Stomach (tissue), 9 donors: ENCODE measurements around the gene ACBD4. TPM values are rescaled to one million over a fixed set of nuclear protein-coding genes. Genes with fewer than 3 reads are reported as not detected.
A peak's percentile ranks its signal among the peaks of the same experiment; 100 is the strongest.

ENCODE experiments used
- DNase-seq, 2 donors: peaks; one replicate each; pipeline versions ENCODE4 v3.0.0 to v3.0.0-alpha.2; 2013 to 2019
- H3K27ac ChIP-seq, 5 donors: fragments of 200-600 bp in 4 of 5; sonication (generic) in 4 of 5; one replicate each; pipeline ENCODE4 v1.5.1; 2013 to 2019; ENCODE audit warnings: mild to moderate bottlenecking in 1 of 5, moderate library complexity in 1 of 5
- H3K27me3 ChIP-seq, 3 donors: fragments of 200-600 bp; sonication (generic); one replicate each; pipeline ENCODE4 v1.5.1; 2017 to 2019; ENCODE audit warnings: mixed run types in 1 of 3
- H3K36me3 ChIP-seq, 4 donors: fragments of 200-600 bp; sonication (generic); 1 replicate in 3 of 4; 2 replicates in 1 of 4; pipeline ENCODE4 v1.5.1; 2016 to 2019
- H3K4me1 ChIP-seq, 4 donors: fragments of 200-600 bp; sonication (generic); one replicate each; pipeline ENCODE4 v1.5.1; 2016 to 2019
- H3K4me3 ChIP-seq, 4 donors: fragments of 200-600 bp; sonication (generic) in 3 of 4; one replicate each; pipeline ENCODE4 v1.5.1; 2016 to 2019; ENCODE audit warnings: mild to moderate bottlenecking in 1 of 4
- H3K9me3 ChIP-seq, 4 donors: fragments of 200-600 bp; sonication (generic); one replicate each; pipeline ENCODE4 v1.5.1; 2016 to 2019
- CTCF ChIP-seq, 7 experiments: fragments of 450-650 bp in 4 of 7; fragments of 200-600 bp in 3 of 7; sonication (generic) in 3 of 7; IDR thresholded peaks; one replicate each; pipeline ENCODE4 v1.5.1; 2016 to 2019; ENCODE audit warnings: antibody characterized with exemption in 7 of 7, control low read depth in 2 of 7, mild to moderate bottlenecking in 1 of 7
- EP300 ChIP-seq: sonication (generic); formaldehyde crosslinking; IDR thresholded peaks from one replicate; pipeline ENCODE4 v1.6.1; 2017; ENCODE audit warnings: antibody characterized with exemption
- POLR2A ChIP-seq, 4 donors: fragments of 450-650 bp; IDR thresholded peaks; one replicate each; pipeline ENCODE4 v1.6.1; 2016; ENCODE audit warnings: antibody characterized with exemption in 4 of 4, control low read depth in 2 of 4, mild to moderate bottlenecking in 1 of 4, moderate library complexity in 1 of 4
- POLR2AphosphoS5 ChIP-seq, 3 donors: sonication (generic); formaldehyde crosslinking; IDR thresholded peaks; one replicate each; pipeline ENCODE4 v1.6.1; 2016; ENCODE audit warnings: antibody characterized with exemption in 3 of 3
- WGBS, 5 donors: extraction: QIAGEN DNeasy Blood & Tissue Kit in 3 of 5; methylation state at CpG; one replicate each; pipeline versions ENCODE4 v1.1.5 to v1.1.7; 2013 to 2018; 5-methylcytosine and 5-hydroxymethylcytosine counted together
- intact Hi-C: fragments of 100-400 bp; cut with DNase I; formaldehyde crosslinking; loops from one replicate; pipeline ENCODE4 v1.15.1; 2023; ENCODE audit warnings: low total_unique reads
- polyA plus RNA-seq, 3 donors: library from polyadenylated mRNA; stranded (reverse); fragments of 200-250 nt; gene quantifications; one replicate each; pipeline ENCODE4 v1.2.3, GENCODE V29; 2013
- total RNA-seq, 5 donors: library from RNA; depleted of rRNA; stranded (reverse); fragments of >200 nt; gene quantifications; one replicate each; pipeline versions ENCODE4 v1.1.0 to v1.2.3, GENCODE V29; 2014 to 2016
- donor health status: healthy with polysubstance abuse.
- donor health status: Bipolar disorder and iron deficiency.
- donor health status: healthy.

Gene ACBD4
- total and polyA plus RNA-seq, 8 donors, result 4.6 to 24.6 (median 17.1) TPM

GRCh38 chr17:45148183-45149036 lies 12.9 kb downstream of the ACBD4 start, which contains the start of gene HEXIM1:
Gene HEXIM1, plus strand, starts transcription at chr17:45148475. Its CDS starts 716 bp downstream, at chr17:45149191.
- Histone ChIP-seq H3K27me3 (no peaks in the 10 kb centered on the region), H3K4me1 (peaks cover 47 to 72% (median 58%) of the 10 kb centered on the region in 4 donors), H3K4me3 (peak within 1 kb of the TSS; percentile 82 to 92 (median 83)), H3K9me3 (no peaks in the 10 kb centered on the region), H3K36me3 (no peaks in the 10 kb centered on the region), H3K27ac (peak within 1 kb of the TSS; percentile 96 to 99 (median 98))
- 0% methylated on average over 57 to 58 of the region's 58 CpGs for WGBS, 5 donors
- intact Hi-C loops, result no loop called here
- no peak for TF ChIP-seq EP300
- TF ChIP-seq POLR2AphosphoS5 (IDR thresholded peaks at IDR 0.05), result peak; percentile 99 to 100 (median 99)
- peak in 1 of 7 experiments; percentile 11 for TF ChIP-seq CTCF (IDR thresholded peaks at IDR 0.05)
- peak in 3 of 4 donors; percentile 100 for TF ChIP-seq POLR2A (IDR thresholded peaks at IDR 0.05)
- peak; percentile 99 to 100 for DNase-seq

- Histone ChIP-seq H3K4me1 (peaks cover 43 to 72% (median 55%) of the 10 kb centered on the region in 4 donors), H3K36me3 (no peaks in the 10 kb centered on the region), H3K27ac (peak overlapping the region; percentile 89 to 99 (median 97)), H3K27me3 (no peaks in the 10 kb centered on the region), H3K4me3 (peak overlapping the region; percentile 82 to 92 (median 83)), H3K9me3 (no peaks in the 10 kb centered on the region)
- WGBS, 5 donors, result 0 to 1% (median 0%) methylated on average over 17 to 32 of the region's 32 CpGs
- peak; percentile 80 to 96 for DNase-seq
- intact Hi-C loops, result no loop called here
- TF ChIP-seq POLR2AphosphoS5 (IDR thresholded peaks at IDR 0.05), result peak; percentile 55 to 82 (median 63)
- TF ChIP-seq POLR2A (IDR thresholded peaks at IDR 0.05), result no peak
- peak in 5 of 7 experiments; percentile 64 to 77 (median 72) for TF ChIP-seq CTCF (IDR thresholded peaks at IDR 0.05)
Measured at GRCh38 chr17:45149037-45149668, 13.7 kb downstream of the ACBD4 start.

GRCh38 chr17:45149669-45150664 lies 14.5 kb downstream of the ACBD4 start:
- WGBS, 5 donors, result 0 to 2% (median 1%) methylated on average over 48 to 56 of the region's 56 CpGs
- H3K9me3 ChIP-seq, result no peaks in the 10 kb centered on the region
- peak overlapping the region; percentile 89 to 99 (median 97) for H3K27ac ChIP-seq
- H3K4me1 ChIP-seq, result peaks cover 36 to 71% (median 50%) of the 10 kb centered on the region in 4 donors
- TF ChIP-seq EP300 (no peak), POLR2AphosphoS5 (IDR thresholded peaks at IDR 0.05) (peak in 2 of 3 donors; percentile 8 to 46), CTCF (IDR thresholded peaks at IDR 0.05) (no peak), POLR2A (IDR thresholded peaks at IDR 0.05) (peak in 1 of 4 donors; percentile 5)
- no peaks in the 10 kb centered on the region for H3K36me3 ChIP-seq
- intact Hi-C loops, result no loop called here
- peak; percentile 65 to 87 for DNase-seq
- peak overlapping the region; percentile 82 to 92 (median 83) for H3K4me3 ChIP-seq
- no peaks in the 10 kb centered on the region for H3K27me3 ChIP-seq
